ENCODE measurements around the gene MICAL3.

DNA sequence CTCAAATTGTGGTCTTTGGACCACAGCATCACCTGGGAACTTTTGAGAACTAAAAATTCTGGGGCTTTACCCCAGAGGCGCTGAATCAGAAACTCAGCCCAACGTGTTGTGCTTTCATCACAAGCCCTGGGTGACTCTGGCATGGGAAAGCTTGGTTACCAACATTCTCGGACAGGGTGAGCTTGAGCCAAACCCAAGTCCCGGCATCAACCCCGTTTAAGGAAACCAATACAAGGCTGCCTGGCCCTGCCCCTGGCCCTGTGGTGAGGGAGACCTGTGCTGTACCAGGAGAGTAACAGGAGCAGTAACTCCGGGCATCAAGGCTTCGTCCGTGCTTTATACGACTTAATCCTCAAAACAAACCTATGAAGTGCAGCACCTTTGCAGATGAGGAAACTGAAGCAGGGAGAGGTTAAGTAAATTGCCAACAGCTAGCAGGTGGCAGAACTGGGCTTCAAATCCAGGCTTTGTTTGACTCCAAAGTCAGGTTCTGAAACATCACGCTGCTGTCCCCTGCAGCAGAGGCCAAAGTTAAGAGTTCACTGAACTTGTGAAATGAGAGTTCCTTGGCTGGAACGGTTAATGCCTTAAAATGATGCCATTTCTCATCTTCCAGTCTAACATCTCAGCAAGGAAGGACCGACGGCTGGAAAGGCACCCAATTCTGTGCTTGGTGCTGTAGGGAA, 186.0 kb downstream of the MICAL3 start:
- no peak for TF ChIP-seq POLR2AphosphoS5 (IDR thresholded peaks at IDR 0.05; ENCODE audit: low read depth, low read length)
- no peak for TF ChIP-seq CHD1 (IDR thresholded peaks at IDR 0.05; ENCODE audit: low read depth, low read length)
- TF ChIP-seq, protein P1, sequence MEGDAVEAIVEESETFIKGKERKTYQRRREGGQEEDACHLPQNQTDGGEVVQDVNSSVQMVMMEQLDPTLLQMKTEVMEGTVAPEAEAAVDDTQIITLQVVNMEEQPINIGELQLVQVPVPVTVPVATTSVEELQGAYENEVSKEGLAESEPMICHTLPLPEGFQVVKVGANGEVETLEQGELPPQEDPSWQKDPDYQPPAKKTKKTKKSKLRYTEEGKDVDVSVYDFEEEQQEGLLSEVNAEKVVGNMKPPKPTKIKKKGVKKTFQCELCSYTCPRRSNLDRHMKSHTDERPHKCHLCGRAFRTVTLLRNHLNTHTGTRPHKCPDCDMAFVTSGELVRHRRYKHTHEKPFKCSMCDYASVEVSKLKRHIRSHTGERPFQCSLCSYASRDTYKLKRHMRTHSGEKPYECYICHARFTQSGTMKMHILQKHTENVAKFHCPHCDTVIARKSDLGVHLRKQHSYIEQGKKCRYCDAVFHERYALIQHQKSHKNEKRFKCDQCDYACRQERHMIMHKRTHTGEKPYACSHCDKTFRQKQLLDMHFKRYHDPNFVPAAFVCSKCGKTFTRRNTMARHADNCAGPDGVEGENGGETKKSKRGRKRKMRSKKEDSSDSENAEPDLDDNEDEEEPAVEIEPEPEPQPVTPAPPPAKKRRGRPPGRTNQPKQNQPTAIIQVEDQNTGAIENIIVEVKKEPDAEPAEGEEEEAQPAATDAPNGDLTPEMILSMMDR (IDR thresholded peaks at IDR 0.05; ENCODE audit: control extremely low read depth in 1 of 3, insufficient read depth in 1 of 3, low read depth in 1 of 3, low read length in 3 of 3): no peak
